ENCODE measurements around the gene SLC25A4.
"Not testable (repeated sequence)": the region's sequence is repeated elsewhere in the genome, so short reads cannot be mapped to it uniquely, and the experiment has no call there.

Gene SLC25A4

GRCh38 chr4:185142912-185143600 is at the start of gene SLC25A4:
TSS of gene SLC25A4 (plus strand) at chr4:185143266. CDS start at chr4:185143373, 107 bp downstream.
- peak; percentile 86 for DNase-seq
- TF ChIP-seq GATA1 (IDR thresholded peaks at IDR 0.05; ENCODE audit: low read depth, low read length): no peak
- TF ChIP-seq POLR2A (IDR thresholded peaks at IDR 0.05; ENCODE audit: low read length): peak; percentile 64

GRCh38 chr4:185093603-185094002 is 49.5 kb upstream of the SLC25A4 start:
- DNase-seq: no peak

GRCh38 chr4:185096032-185096653 is 46.9 kb upstream of the SLC25A4 start:
- DNase-seq: peak; percentile 34 to 61
- no peak for TF ChIP-seq POLR2A (IDR thresholded peaks at IDR 0.05; ENCODE audit: low read length)
- no peak for TF ChIP-seq GATA1 (IDR thresholded peaks at IDR 0.05; ENCODE audit: low read depth, low read length)

More at GRCh38 chr4:185093603-185094002, 49.5 kb upstream of the SLC25A4 start:
- TF ChIP-seq GATA1 (IDR thresholded peaks at IDR 0.05; ENCODE audit: low read depth, low read length) (no peak), POLR2A (IDR thresholded peaks at IDR 0.05; ENCODE audit: low read length) (no peak)

GRCh38 chr4:185098474-185098873 is 44.6 kb upstream of the SLC25A4 start:
- no peak for DNase-seq
- TF ChIP-seq POLR2A (IDR thresholded peaks at IDR 0.05; ENCODE audit: low read length) (no peak), GATA1 (IDR thresholded peaks at IDR 0.05; ENCODE audit: low read depth, low read length) (no peak)

GRCh38 chr4:185099024-185099682 is 43.9 kb upstream of the SLC25A4 start:
- no peak for TF ChIP-seq POLR2A (IDR thresholded peaks at IDR 0.05; ENCODE audit: low read length)
- no peak for TF ChIP-seq GATA1 (IDR thresholded peaks at IDR 0.05; ENCODE audit: low read depth, low read length)
- DNase-seq: no peak

GRCh38 chr4:185099940-185100339 is 43.1 kb upstream of the SLC25A4 start:
- TF ChIP-seq GATA1 (IDR thresholded peaks at IDR 0.05; ENCODE audit: low read depth, low read length) (no peak), POLR2A (IDR thresholded peaks at IDR 0.05; ENCODE audit: low read length) (no peak)
- DNase-seq: no peak

- no peak for DNase-seq
- TF ChIP-seq GATA1 (IDR thresholded peaks at IDR 0.05; ENCODE audit: low read depth, low read length) (no peak), POLR2A (IDR thresholded peaks at IDR 0.05; ENCODE audit: low read length) (no peak)
Observed at GRCh38 chr4:185100423-185100822, 42.6 kb upstream of the SLC25A4 start.

GRCh38 chr4:185101354-185101890 is 41.6 kb upstream of the SLC25A4 start:
- TF ChIP-seq GATA1 (IDR thresholded peaks at IDR 0.05; ENCODE audit: low read depth, low read length) (no peak), POLR2A (IDR thresholded peaks at IDR 0.05; ENCODE audit: low read length) (no peak)
- no peak for DNase-seq

GRCh38 chr4:185104733-185105132 is 38.3 kb upstream of the SLC25A4 start:
- DNase-seq: no peak
- TF ChIP-seq GATA1 (IDR thresholded peaks at IDR 0.05; ENCODE audit: low read depth, low read length) (no peak), POLR2A (IDR thresholded peaks at IDR 0.05; ENCODE audit: low read length) (no peak)

- DNase-seq: no peak
- TF ChIP-seq POLR2A (IDR thresholded peaks at IDR 0.05; ENCODE audit: low read length) (no peak), GATA1 (IDR thresholded peaks at IDR 0.05; ENCODE audit: low read depth, low read length) (no peak)
Observed at GRCh38 chr4:185106353-185106752, 36.7 kb upstream of the SLC25A4 start.

GRCh38 chr4:185107574-185107973 is 35.5 kb upstream of the SLC25A4 start:
- DNase-seq: not testable (repeated sequence)

- TF ChIP-seq POLR2A (IDR thresholded peaks at IDR 0.05; ENCODE audit: low read length) (no peak), GATA1 (IDR thresholded peaks at IDR 0.05; ENCODE audit: low read depth, low read length) (no peak)
- DNase-seq: no peak
Observed at GRCh38 chr4:185108185-185108584, 34.9 kb upstream of the SLC25A4 start.

GRCh38 chr4:185108669-185109068 is 34.4 kb upstream of the SLC25A4 start:
- no peak for TF ChIP-seq POLR2A (IDR thresholded peaks at IDR 0.05; ENCODE audit: low read length)
- TF ChIP-seq GATA1 (IDR thresholded peaks at IDR 0.05; ENCODE audit: low read depth, low read length): no peak
- DNase-seq: no peak

GRCh38 chr4:185109736-185110135 is 33.3 kb upstream of the SLC25A4 start:
- DNase-seq: no peak
- no peak for TF ChIP-seq POLR2A (IDR thresholded peaks at IDR 0.05; ENCODE audit: low read length)
- no peak for TF ChIP-seq GATA1 (IDR thresholded peaks at IDR 0.05; ENCODE audit: low read depth, low read length)
